Endothelial cell of umbilical vein (primary cell): ENCODE data around the gene CSTA.
"Not testable (repeated sequence)": the region's sequence is repeated elsewhere in the genome, so short reads cannot be mapped to it uniquely, and the experiment has no call there.

ENCODE experiments used
- EZH2 ChIP-seq: IDR thresholded peaks from 2 replicates; pipeline ENCODE4 v1.6.1; 2012; ENCODE audit warnings: borderline replicate concordance, low read depth, mild to moderate bottlenecking, moderate library complexity, low read length, inconsistent platforms; ENCODE audit not compliant: severe bottlenecking
- JUN ChIP-seq: IDR thresholded peaks from 2 replicates; pipeline ENCODE4 v1.6.1; 2011; ENCODE audit warnings: borderline replicate concordance, low read depth; ENCODE audit not compliant: insufficient read length, insufficient read depth
- MAX ChIP-seq: IDR thresholded peaks from 2 replicates; pipeline ENCODE4 v1.6.1; 2011; ENCODE audit not compliant: insufficient read depth, insufficient read length
- MYC ChIP-seq: IDR thresholded peaks from one replicate; pipeline ENCODE4 v1.6.1; 2011; ENCODE audit warnings: mild to moderate bottlenecking, low read depth, low read length
- POLR2A ChIP-seq: IDR thresholded peaks from 2 replicates; pipeline ENCODE4 v1.6.1; 2012; ENCODE audit warnings: low read depth, mild to moderate bottlenecking, control low read depth, low read length
- POLR2AphosphoS5 ChIP-seq: IDR thresholded peaks from 2 replicates; pipeline ENCODE4 v1.6.1; 2012; ENCODE audit warnings: low read depth, mild to moderate bottlenecking, control low read depth, low read length, moderate library complexity; ENCODE audit not compliant: insufficient read depth
- TF ChIP-seq, protein P1 (sequence below), 2 donors: IDR thresholded peaks; 1 replicate in 1 of 2; 2 replicates in 1 of 2; pipeline ENCODE4 v1.5.1; 2011; ENCODE audit warnings: low read length in 2 of 2, mild to moderate bottlenecking in 2 of 2, moderate library complexity in 2 of 2, control low read depth in 1 of 2, inconsistent platforms in 1 of 2, low read depth in 1 of 2; ENCODE audit not compliant: insufficient read depth in 1 of 2; ENCODE audit errors: extremely low read depth in 1 of 2

DNA sequence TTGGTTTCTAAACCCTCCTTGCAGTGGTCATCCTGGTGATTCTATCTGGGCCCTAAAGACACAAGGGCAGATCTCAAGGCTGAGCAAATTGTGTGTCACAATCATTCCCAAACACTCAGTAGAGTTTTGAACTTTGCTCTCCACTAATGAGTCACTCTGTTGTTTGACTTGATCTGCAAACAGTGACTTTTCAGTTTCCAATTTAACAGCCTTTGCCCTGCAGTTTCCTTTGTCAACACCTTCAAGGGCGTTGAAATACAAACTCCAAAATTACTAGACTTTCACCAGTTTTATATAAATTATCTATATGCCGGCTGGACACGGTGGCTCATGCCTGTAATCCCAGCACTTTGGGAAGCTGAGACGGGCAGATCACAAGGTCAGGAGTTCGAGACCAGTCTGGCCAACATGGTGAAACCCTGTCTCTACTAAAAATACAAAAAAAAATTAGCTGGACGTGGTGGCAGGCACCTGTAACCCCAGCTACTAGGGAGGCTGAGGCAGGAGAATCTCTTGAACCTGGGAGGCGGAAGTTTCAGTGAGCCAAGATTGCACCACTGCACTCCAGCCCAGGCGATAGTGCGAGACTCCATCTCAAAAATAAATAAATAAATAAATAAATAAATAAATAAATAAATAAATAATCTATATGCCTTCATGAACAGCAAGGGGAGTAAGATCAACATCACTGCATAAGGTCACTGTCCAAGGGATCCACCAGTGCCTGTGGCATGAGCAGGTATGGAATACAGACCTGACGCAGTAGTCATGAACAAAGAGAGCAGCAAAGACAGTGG, 40.7 kb downstream of the CSTA start:
- TF ChIP-seq, protein P1, sequence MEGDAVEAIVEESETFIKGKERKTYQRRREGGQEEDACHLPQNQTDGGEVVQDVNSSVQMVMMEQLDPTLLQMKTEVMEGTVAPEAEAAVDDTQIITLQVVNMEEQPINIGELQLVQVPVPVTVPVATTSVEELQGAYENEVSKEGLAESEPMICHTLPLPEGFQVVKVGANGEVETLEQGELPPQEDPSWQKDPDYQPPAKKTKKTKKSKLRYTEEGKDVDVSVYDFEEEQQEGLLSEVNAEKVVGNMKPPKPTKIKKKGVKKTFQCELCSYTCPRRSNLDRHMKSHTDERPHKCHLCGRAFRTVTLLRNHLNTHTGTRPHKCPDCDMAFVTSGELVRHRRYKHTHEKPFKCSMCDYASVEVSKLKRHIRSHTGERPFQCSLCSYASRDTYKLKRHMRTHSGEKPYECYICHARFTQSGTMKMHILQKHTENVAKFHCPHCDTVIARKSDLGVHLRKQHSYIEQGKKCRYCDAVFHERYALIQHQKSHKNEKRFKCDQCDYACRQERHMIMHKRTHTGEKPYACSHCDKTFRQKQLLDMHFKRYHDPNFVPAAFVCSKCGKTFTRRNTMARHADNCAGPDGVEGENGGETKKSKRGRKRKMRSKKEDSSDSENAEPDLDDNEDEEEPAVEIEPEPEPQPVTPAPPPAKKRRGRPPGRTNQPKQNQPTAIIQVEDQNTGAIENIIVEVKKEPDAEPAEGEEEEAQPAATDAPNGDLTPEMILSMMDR (IDR thresholded peaks at IDR 0.05; ENCODE audit: extremely low read depth in 1 of 2, insufficient read depth in 1 of 2, low read depth in 1 of 2, low read length in 2 of 2) = not testable (repeated sequence)
- not testable (repeated sequence) for TF ChIP-seq MAX, POLR2AphosphoS5, JUN, POLR2A, EZH2, MYC
